Lung (tissue), 12 donors: ENCODE results near the gene UBN1. TPM values are rescaled to one million over a fixed set of nuclear protein-coding genes. Genes with fewer than 3 reads are reported as not detected.

Experiments used
- ATAC-seq: fragments of 200-7000 bp; cut with Tn5 transposase; one replicate; pipeline ENCODE4 v1.9.1; 2020; ENCODE audit warnings: moderate number of reproducible peaks; ENCODE audit not compliant: insufficient read depth, low FRiP score
- DNase-seq, 3 donors: peaks; one replicate each; pipeline ENCODE4 v3.0.0-alpha.2; 2013 to 2017
- H3K27ac ChIP-seq, 2 donors: one replicate each; pipeline ENCODE4 v1.5.1; 2013; ENCODE audit warnings: mild to moderate bottlenecking in 2 of 2, moderate library complexity in 2 of 2, control low read depth in 1 of 2, inconsistent platforms in 1 of 2, low read depth in 1 of 2, low read length in 1 of 2
- H3K27me3 ChIP-seq, 3 donors: one replicate each; pipeline ENCODE4 v1.5.1; 2013; ENCODE audit warnings: low read length in 2 of 3; ENCODE audit not compliant: control insufficient read depth in 3 of 3, insufficient read depth in 3 of 3
- H3K36me3 ChIP-seq, 4 donors: one replicate each; pipeline ENCODE4 v1.5.1; 2013; ENCODE audit warnings: low read length in 4 of 4, mild to moderate bottlenecking in 1 of 4, moderate library complexity in 1 of 4; ENCODE audit not compliant: control insufficient read depth in 4 of 4, insufficient read depth in 4 of 4
- H3K4me1 ChIP-seq, 5 donors: one replicate each; pipeline ENCODE4 v1.5.1; 2013; ENCODE audit warnings: low read length in 5 of 5, mild to moderate bottlenecking in 2 of 5, moderate library complexity in 1 of 5; ENCODE audit not compliant: control insufficient read depth in 5 of 5, insufficient read depth in 5 of 5
- H3K4me3 ChIP-seq: one replicate; pipeline ENCODE4 v1.5.1; 2013; ENCODE audit warnings: mild to moderate bottlenecking, control low read depth, moderate library complexity
- H3K9ac ChIP-seq, 2 donors: one replicate each; pipeline ENCODE4 v1.5.1; 2013; ENCODE audit warnings: low read length in 2 of 2, control low read depth in 1 of 2; ENCODE audit not compliant: insufficient read depth in 1 of 2
- H3K9me3 ChIP-seq, 4 donors: one replicate each; pipeline ENCODE4 v1.5.1; 2013; ENCODE audit warnings: low read length in 3 of 4, mild to moderate bottlenecking in 1 of 4, moderate library complexity in 1 of 4; ENCODE audit not compliant: control insufficient read depth in 4 of 4, insufficient read depth in 3 of 4
- CTCF ChIP-seq: IDR thresholded peaks from 2 replicates; pipeline ENCODE4 v1.5.1; 2012; ENCODE audit warnings: mild to moderate bottlenecking; ENCODE audit errors: control extremely low read depth, extremely low read depth
- WGBS, 2 donors: extraction: QIAGEN DNeasy Blood & Tissue Kit; methylation state at CpG; one replicate each; pipeline ENCODE4 v1.1.7; 2013; 5-methylcytosine and 5-hydroxymethylcytosine counted together
- polyA plus RNA-seq, 2 donors: library from polyadenylated mRNA; stranded (reverse); fragments of 200-250 nt; gene quantifications; one replicate each; pipeline ENCODE4 v1.2.1, GENCODE V29; 2013
- total RNA-seq, 2 donors: library from RNA; depleted of rRNA in 1 of 2; stranded (reverse); fragments of >200 nt in 1 of 2; gene quantifications; one replicate each; pipeline ENCODE4 v1.2.1, GENCODE V29; 2014 to 2021
- donor health status: control.
- donor health status: control.
- donor health status: Bipolar disorder and iron deficiency.
- donor health status: healthy.
- donor health status: DM: yes; HTN: yes; CAD: no.

UBN1 gene
- total and polyA plus RNA-seq, 4 donors: 13.3 to 37.8 (median 19.9) TPM

GRCh38 chr16:4801962-4802658 lies 45.2 kb upstream of the UBN1 start, which contains the start of gene ROGDI:
ROGDI (minus strand) TSS chr16:4802633; CDS start chr16:4802571, 62 bp downstream.
- Histone ChIP-seq H3K9me3 (no peaks in the 10 kb centered on the region), H3K4me3 (peak within 1 kb of the TSS; percentile 68), H3K36me3 (peaks cover 5 to 36% (median 15%) of the 10 kb centered on the region in 4 donors), H3K27me3 (no peaks in the 10 kb centered on the region), H3K9ac (peak within 1 kb of the TSS; percentile 37 to 53), H3K27ac (peak within 1 kb of the TSS; percentile 86 to 90), H3K4me1 (peaks cover 0 to 38% (median 14%) of the 10 kb centered on the region in 5 donors)
- ATAC-seq (peak; percentile 38), DNase-seq (peak; percentile 63 to 76 (median 73))
- TF ChIP-seq CTCF: no peak
- WGBS, 2 donors: 0 to 1% methylated on average over 41 to 70 of the region's 70 CpGs

GRCh38 chr16:4802659-4803287 lies 44.5 kb upstream of the UBN1 start:
- Histone ChIP-seq H3K4me1 (peaks cover 0 to 38% (median 14%) of the 10 kb centered on the region in 5 donors), H3K9ac (no peak overlapping the region), H3K36me3 (peaks cover 5 to 36% (median 18%) of the 10 kb centered on the region in 4 donors), H3K27ac (peak overlapping the region; percentile 86 to 90), H3K4me3 (peak overlapping the region; percentile 68), H3K27me3 (no peaks in the 10 kb centered on the region), H3K9me3 (no peaks in the 10 kb centered on the region)
- no peak for TF ChIP-seq CTCF
- ATAC-seq (peak; percentile 96), DNase-seq (peak; percentile 93 to 95 (median 94))
- 0 to 1% methylated on average over 49 to 59 of the region's 59 CpGs for WGBS, 2 donors

GRCh38 chr16:4803401-4803844 lies 43.9 kb upstream of the UBN1 start:
- WGBS, 2 donors: 33 to 44% methylated on average over 8 of the region's 8 CpGs

More at GRCh38 chr16:4803401-4803844, 43.9 kb upstream of the UBN1 start:
- Histone ChIP-seq H3K9me3 (no peaks in the 10 kb centered on the region), H3K4me3 (no peak overlapping the region), H3K27ac (no peak overlapping the region), H3K4me1 (peaks cover 0 to 38% (median 14%) of the 10 kb centered on the region in 5 donors), H3K36me3 (peaks cover 5 to 35% (median 22%) of the 10 kb centered on the region in 4 donors), H3K27me3 (no peaks in the 10 kb centered on the region), H3K9ac (no peak overlapping the region)
- ATAC-seq (no peak), DNase-seq (peak in 2 of 3 donors; percentile 31 to 52)
- TF ChIP-seq CTCF: no peak
